NCI-H82 treated with DMSO at 0.1 percent for 48 hours (cell line): Measurements from ENCODE around the gene TAS1R1.

Experiments used
- DNase-seq: peaks from one replicate; lab custom pipeline; 2025; ENCODE audit not compliant: unreplicated experiment; lab: John Stamatoyannopoulos, UW

TAS1R1 gene

GRCh38 chr1:6602669-6603237 lies 47.6 kb downstream of the TAS1R1 start, which contains the start of gene KLHL21:
TSS of gene KLHL21 (minus strand) at chr1:6602869. CDS start at chr1:6602817, 52 bp downstream.
- DNase-seq = peak; percentile 25

GRCh38 chr1:6603238-6603914 lies 48.3 kb downstream of the TAS1R1 start:
- no peak for DNase-seq

- DNase-seq = no peak
These were observed 48.9 kb downstream of the TAS1R1 start for GRCh38 chr1:6603915-6604558.

DNA sequence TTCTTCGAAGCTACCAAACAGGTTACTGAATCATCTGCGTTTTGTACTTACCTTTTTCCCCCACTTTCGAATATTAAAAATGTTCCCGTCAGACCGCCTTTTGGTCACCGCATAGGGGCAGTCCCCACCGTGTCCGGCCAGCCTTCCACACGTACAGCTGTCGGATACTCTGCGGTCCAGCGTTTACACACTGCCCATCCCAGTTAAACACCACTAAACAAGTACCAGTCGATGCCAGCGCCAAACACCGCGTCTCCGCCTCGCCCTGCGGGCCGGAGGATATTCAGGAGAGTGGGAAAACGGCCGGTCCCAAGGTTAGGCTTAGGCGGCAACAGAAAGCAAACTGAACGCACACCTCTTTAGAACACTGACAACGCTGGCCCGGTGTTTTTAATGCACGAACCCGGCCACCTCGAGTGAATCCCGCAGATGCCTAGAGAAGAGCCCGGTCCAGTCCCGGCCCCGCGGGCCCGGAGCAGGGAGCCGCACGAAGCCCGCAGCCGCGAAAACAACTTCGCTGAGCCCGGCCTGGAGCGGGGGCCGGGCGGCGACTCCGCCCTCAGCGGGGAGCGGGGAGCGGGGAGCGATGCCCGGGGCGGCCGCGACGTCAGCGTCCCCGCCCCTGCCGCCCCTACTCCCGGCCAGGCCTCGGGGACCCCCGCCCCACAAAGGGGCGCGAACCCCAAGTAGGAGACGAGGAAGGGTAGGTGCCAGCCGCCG lies 57.7 kb downstream of the TAS1R1 start:
- no peak for DNase-seq

DNA sequence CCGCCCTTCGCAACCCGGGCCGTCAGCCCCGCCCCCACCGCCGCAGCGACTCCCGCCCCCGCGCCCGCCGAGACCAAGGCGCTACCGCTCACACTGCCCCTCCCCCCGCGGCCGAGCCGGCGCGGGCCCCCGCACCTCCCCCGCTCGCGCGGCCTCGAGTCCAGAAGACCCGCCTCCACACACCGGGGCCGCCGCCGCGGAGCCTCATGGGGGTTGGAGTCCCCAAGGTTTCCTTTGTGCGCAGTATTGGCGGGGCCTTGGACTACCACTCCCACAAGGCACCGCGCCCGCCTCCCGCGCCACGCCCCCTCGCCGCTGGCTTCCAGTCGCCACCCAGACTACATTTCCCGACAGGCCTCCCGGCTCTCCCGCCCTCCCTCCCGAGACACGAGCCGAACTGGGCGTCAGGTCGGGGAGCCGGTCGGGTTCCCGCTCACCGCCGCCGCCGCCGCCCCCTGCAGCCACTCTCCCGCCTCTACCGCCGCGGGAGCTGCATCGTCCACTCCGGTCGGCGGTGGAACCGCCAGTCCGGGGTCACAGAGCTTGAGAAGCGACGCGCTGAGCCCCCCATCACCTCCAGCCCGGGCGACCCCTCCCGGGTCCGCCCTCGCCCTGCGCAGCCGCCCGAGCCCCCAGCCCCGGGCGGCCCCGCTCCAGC lies 58.4 kb downstream of the TAS1R1 start, which contains the start of gene PHF13:
PHF13 (plus strand) TSS at position 371 of the 658 bp plus-strand sequence. CDS start 336 bp downstream, outside the sequence.
- DNase-seq = peak; percentile 96

DNA sequence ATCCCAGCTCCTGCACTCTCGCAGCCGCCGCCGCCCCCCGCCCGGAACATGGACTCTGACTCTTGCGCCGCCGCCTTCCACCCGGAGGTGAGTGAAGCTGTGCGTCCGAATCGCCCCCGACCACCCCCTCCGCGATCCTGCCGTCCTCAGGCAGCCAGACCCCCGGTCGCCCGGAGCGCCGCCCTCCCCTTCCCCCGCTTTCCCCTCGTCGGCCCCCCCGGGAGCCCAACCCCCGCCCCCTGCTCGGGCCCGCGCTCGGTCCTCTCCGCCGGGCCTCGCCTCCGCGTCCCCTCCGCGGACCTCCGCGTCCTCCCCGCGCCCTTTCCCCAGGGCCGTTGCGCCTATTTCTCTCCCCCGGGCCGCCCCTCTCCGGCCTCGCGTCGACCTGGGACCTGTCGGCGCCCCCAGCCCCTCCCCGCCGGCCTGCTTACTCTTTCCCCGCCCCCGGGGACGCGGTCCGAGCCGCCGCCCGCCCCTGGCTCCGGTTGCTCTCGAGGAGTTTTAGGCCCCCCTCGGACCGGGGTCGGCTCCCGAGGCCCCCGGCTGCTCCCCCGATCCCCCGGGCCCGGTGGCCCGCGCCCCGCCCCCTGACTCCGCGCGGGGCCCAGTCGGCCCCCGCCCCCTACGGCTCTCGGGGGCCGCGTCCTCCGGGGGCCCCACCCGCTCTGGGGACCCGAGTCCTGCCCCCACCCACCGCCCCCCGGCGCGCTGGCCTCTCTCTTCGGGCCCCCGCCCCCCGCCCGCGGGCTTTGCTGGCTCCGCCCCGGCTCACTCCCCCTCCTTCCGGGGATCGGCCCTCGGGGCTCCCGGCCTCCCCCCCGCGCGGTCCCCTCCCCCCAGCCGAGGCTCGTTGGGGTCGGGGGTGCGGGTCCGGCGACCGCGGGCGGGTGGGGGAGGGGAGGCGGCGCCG lies 59.2 kb downstream of the TAS1R1 start:
- DNase-seq = no peak

DNA sequence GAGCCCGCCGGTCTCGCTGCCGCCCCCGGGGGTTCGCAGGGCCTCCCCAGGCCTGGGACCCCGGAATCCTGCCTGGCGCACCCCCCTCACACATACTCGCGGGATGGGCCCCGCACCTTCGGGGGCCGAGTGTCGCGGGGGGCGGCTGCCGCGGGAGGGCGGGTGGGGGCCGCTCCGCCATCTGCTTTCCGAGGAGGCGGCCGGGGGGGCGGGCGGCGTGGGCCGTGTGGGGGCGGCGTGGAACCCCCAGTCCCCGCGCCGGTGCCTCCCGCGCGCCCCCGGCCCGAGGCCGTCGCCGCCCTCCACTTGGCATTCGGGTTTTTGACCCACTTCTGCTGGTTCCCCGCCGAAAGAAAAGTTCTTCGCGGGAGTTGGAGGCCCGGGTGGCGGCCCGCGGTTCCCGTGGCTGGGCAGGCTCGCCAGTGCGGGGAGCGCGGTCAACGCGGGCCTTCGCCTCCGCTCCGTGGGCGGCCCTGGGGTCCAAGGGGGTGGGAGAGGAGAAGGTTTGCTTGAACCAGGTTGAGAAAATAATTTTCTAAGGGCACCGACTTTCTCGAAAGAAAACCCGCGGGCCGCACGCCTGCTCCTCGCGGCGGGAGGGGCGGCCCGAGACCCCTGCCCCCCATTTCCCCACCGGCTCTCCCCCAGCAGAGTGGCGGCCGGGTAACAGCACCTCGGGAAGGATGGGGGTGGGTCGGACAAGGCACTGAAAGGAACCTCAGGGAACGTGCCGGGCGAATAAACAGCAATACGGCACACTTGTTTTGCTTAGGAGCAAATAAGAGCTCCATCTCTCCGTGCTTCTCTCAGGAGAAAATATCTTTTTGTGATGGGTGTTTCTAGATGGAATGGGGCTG lies 60.0 kb downstream of the TAS1R1 start:
- no peak for DNase-seq

DNA sequence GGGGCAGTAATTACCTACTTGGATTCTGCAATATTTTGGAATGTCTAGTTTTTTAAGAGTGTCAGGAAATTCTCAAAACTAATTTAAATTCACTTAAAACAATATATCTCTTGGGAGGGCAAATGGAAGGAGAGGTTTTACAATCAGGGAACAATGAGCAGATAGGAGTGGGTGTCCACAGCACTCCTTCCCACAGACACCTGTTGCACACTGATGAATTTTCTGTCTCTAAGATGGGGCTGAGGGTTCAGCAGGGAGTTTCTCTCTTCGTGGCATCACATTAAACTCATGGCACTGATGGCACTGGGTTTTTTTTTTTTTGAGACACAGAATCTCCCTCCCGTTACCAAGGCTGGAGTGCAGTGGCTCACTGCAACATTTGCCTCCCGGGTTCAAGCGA lies 63.9 kb downstream of the TAS1R1 start:
- no peak for DNase-seq

GRCh38 chr1:6621429-6622391 lies 66.6 kb downstream of the TAS1R1 start:
- no peak for DNase-seq

DNA sequence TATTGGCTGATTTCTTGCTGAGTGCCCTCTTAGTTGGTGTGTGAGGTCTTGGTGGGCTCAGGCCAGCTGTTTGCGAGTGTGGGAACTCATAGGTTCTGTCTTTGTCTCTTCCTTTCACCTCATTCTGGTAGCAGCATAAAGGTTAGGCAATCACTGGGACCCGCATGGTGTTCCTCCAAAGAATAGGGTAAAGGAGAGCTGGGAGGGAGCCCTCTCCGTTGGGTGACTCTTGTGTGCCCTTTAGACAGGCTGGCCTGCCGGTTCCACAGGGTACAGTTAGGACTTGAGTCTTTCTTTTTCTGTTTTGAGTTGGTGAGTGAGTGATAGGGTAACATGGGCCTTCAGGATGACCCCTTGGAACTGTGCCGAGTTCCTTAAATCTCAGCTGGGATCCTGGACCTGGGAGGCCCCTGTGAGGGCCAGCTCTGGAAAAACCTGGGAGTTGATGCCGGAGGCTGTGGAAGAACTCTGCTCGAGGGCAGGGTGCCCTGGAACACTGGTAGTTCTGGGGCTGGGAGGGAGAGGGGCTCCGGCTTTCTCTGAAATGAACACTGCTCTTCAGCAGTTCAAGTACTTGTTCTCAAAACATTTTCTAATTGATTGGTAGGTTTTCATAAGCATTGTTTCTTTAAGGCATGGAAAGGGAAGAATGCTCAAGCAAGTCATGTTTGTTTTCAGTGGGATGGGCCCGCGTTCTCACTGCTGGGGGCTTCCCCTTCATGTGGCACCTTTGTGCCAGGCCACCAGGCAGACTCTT lies 67.5 kb downstream of the TAS1R1 start:
- DNase-seq = no peak

GRCh38 chr1:6623269-6623965 lies 68.3 kb downstream of the TAS1R1 start:
- no peak for DNase-seq

DNA sequence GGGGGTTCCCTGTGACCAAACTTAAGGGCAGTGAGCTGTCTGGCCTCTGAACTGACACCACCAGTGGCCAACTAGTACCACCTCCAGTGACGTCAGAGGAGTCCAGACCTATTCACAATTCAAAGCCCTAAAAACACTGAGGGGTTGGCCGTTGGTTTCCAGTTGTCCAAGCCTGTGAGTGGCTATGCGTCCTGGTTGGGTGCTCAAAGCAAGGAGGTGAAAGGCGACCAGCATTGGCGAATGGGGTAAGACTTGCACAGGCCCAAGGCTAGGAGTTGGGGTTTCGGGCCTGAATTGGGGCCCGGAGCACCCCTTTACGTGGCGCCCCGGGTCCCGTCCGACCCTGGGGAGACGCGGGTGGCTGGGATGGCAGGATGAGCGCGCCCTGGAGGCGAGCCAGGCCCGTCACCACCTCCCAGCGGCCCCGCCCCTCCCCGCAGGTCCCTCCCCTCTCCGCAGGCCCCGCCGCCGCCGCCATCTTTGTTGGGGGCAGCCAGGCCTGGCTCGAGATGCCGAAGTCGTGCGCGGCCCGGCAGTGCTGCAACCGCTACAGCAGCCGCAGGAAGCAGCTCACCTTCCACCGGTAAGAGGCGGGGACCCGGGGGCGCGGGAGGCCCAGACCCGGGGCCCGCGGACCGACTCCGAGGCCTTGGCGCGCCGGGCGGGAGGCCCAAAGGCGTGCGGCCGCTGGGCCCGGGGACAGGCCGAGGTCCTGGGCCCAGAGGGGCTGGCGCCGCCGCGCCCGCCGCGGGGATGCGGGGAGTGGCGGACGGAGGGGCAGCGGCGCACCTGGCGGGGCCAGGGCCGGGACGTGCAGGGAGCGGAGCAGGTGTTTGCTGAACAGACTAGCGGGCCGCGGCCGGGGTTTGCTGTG lies 69.8 kb downstream of the TAS1R1 start, which contains the start of gene THAP3:
THAP3 (plus strand) TSS at position 159 of the 874 bp plus-strand sequence; CDS start at position 510, 351 bp downstream.
- peak; percentile 38 for DNase-seq

DNA sequence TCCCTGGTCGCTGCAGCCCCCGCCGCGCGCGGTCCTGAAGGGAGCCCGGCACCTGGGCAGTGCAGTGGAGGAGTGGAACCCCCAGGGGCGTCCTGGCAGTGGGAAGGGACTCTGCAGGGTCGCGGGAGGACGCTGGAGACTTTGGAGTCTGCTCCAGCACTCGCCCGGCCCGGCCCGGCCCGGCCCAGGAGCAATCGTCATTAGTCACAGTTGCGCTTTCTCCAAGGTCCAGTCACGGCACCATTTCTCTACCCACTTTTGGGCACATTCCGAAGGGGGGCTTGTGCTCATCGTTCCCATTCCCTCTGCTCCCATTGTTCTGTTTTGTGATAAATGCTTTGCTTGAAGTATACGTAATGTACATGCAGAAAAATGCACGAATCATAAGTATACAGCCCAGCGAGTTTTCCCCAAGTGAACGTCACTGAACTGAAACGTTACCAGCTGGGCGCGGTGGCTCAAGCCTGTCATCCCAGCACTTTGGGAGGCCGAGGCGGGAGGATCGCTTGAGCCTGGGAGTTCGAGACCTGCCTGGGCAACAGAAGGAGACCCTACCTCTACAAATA lies 70.6 kb downstream of the TAS1R1 start:
- no peak for DNase-seq

- DNase-seq = no peak
These were observed 71.9 kb downstream of the TAS1R1 start for GRCh38 chr1:6627031-6627430.

DNA sequence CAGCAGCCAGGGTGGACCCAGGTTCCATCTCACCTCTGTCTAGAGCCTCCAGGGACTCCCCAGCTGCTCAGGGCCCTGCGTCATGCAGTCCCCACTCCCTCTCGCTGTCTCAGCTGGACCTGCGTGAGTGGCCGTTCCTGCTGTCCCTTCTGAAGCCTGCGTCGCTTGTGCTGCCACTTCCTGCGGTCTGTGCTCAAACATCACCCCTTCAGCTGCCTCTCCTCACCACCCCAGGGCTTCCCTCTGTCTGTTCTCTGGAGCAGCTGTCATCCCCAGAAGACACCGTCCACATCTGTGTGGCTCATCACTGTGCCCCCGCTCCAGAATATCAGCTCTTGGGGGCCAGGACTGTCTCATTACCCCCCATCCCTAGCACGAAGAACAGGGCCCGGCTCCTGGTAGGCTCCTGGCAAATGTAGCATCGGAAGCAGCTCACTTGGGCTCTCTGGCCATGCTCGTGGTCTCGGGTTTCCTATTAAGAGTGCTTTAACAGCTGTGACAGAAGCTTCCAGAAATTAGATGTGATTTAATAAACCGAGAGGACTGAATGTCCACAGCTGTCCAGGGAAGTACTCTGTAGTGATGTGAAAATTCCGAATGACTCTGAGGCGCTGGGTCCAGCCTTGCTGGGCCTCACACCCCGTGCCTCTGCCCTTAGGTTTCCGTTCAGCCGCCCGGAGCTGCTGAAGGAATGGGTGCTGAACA lies 72.9 kb downstream of the TAS1R1 start:
- no peak for DNase-seq
